Spleen (tissue), 7 donors: ENCODE data around the gene ARHGAP24.

Source experiments
- POLR2A ChIP-seq, 3 donors: fragments of 450-650 bp; IDR thresholded peaks; one replicate each; pipeline ENCODE4 v1.5.1; 2017; ENCODE audit warnings: antibody characterized with exemption in 3 of 3, mild to moderate bottlenecking in 1 of 3
- TF ChIP-seq, protein P1 (sequence below), 11 experiments: fragments of 200-600 bp in 7 of 11; fragments of 450-650 bp in 4 of 11; sonication (generic) in 4 of 11; IDR thresholded peaks in 8 of 11; conservative IDR thresholded peaks in 3 of 11; 1 replicate in 7 of 11; 2 replicates in 4 of 11; pipeline versions ENCODE4 v1.4.0 to v1.8.0; 2016 to 2021; ENCODE audit warnings: antibody characterized with exemption in 11 of 11, inconsistent platforms in 4 of 11, mild to moderate bottlenecking in 1 of 11
- donor health status: DM: no; HTN: no; CAD: no; lungs with moderate emphysema.
- donor health status: DM: no; HTN: no; CAD: no.
- donor health status: DM: no; HTN: no; CAD: no.

DNA sequence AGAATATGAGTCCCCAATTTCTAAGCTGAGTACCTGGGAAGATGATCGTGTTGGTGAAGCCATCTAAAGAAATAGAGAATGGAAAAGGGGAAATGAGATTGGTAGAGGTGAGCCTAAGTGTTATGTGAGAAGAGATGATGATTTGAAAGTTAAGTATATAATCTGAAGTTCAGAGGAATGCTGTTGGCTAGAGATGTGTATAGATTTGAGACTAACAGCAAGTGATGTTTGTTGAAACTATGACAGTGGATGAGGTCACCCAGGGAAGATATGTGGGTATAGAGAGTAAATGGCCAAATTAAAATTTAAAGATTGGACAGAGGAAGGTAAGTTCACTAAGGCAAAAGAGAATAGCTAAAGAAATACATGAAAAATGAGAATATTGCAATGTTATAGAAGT is 560.7 kb downstream of the ARHGAP24 start:
- TF ChIP-seq, protein P1, sequence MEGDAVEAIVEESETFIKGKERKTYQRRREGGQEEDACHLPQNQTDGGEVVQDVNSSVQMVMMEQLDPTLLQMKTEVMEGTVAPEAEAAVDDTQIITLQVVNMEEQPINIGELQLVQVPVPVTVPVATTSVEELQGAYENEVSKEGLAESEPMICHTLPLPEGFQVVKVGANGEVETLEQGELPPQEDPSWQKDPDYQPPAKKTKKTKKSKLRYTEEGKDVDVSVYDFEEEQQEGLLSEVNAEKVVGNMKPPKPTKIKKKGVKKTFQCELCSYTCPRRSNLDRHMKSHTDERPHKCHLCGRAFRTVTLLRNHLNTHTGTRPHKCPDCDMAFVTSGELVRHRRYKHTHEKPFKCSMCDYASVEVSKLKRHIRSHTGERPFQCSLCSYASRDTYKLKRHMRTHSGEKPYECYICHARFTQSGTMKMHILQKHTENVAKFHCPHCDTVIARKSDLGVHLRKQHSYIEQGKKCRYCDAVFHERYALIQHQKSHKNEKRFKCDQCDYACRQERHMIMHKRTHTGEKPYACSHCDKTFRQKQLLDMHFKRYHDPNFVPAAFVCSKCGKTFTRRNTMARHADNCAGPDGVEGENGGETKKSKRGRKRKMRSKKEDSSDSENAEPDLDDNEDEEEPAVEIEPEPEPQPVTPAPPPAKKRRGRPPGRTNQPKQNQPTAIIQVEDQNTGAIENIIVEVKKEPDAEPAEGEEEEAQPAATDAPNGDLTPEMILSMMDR (IDR thresholded peaks at IDR 0.05 in 8 of 11, conservative IDR thresholded peaks at IDR 0.05 in 3 of 11), result no peak
- TF ChIP-seq POLR2A (IDR thresholded peaks at IDR 0.05), result no peak
